Ectodermal cell (in vitro differentiated cells): ENCODE results near the gene LTBP1.

Experiments
- H3K27ac ChIP-seq: 2 replicates; pipeline ENCODE4 v1.7.0; 2013; ENCODE audit warnings: mild to moderate bottlenecking, low read depth, low read length; ENCODE audit not compliant: insufficient read depth, poor library complexity, severe bottlenecking
- H3K27me3 ChIP-seq: 2 replicates; pipeline ENCODE4 v1.7.0; 2013; ENCODE audit warnings: mild to moderate bottlenecking, low read length; ENCODE audit not compliant: insufficient read depth, control insufficient read depth, poor library complexity, severe bottlenecking
- H3K36me3 ChIP-seq: one replicate; pipeline ENCODE4 v1.7.0; 2013; ENCODE audit warnings: low read length; ENCODE audit not compliant: control insufficient read depth, insufficient read depth
- H3K4me1 ChIP-seq: one replicate; pipeline ENCODE4 v1.7.0; 2013; ENCODE audit warnings: low read length; ENCODE audit not compliant: control insufficient read depth, insufficient read depth
- H3K4me3 ChIP-seq: 2 replicates; pipeline ENCODE4 v1.7.0; 2013; ENCODE audit warnings: low read depth, low read length, control low read depth; ENCODE audit not compliant: insufficient read depth
- H3K9me3 ChIP-seq: 2 replicates; pipeline ENCODE4 v1.7.0; 2013; ENCODE audit warnings: mild to moderate bottlenecking, low read length, moderate library complexity; ENCODE audit not compliant: control insufficient read depth
- WGBS, 2 experiments: methylation state at CpG; one replicate each; pipeline ENCODE4 v1.1.7; 2013; ENCODE audit warnings: missing lambda C conversion rate in 2 of 2; 5-methylcytosine and 5-hydroxymethylcytosine counted together

LTBP1 gene

DNA sequence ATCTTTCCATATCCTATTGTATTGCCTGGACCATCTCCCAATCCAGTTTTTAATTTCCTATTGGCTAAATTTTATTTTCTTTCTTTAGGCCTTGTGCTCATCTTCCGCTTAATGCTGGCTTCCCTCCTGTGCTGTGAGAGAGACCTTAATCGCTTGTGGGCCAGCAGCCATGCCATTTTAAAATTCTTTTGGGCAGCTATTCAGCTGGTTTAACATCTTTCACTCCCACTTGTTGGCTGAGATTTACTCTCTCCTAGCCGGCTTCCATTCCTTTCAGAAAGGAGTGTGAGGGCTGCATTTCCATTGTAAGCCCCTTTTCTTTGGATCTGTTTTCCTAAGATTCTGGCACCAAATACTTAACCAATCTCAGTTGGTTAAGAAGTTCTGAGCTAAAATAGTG is 388.8 kb downstream of the LTBP1 start:
- no peaks in the 10 kb centered on the region for H3K4me1 ChIP-seq
- H3K4me3 ChIP-seq = no peak overlapping the region
- H3K27me3 ChIP-seq = no peaks in the 10 kb centered on the region
- H3K27ac ChIP-seq = no peak overlapping the region
- H3K9me3 ChIP-seq = no peaks in the 10 kb centered on the region
- H3K36me3 ChIP-seq = no peaks in the 10 kb centered on the region
- WGBS, 2 experiments = 92% methylated on average over 3 of the region's 3 CpGs

DNA sequence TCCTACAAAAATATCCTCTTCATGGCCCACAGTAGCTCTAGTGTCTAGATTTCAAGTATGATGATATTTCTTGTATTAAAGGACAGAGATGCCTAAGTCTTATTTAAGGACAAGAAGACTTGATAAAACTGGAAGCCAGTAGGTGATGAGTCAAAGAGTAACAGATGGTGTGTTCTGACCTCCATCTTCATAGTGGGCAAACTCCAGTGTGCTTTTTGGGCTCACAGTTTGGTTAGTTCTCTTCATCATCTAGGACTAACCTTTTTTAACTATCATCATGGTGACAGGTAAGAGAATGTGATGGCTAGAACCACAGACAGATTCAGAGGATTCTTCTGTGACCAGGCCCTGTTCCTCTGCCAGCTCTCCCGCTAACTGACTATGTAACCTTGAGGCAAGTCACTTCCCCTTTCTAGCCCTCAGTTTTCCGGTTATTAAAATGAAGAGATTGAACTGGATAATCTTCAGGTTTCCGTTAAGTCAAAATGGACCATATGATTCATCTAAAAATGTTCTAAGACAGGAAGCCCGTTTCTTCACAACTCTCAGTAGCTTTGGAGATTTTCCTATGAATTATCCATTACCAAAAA is 389.4 kb downstream of the LTBP1 start:
- no peaks in the 10 kb centered on the region for H3K9me3 ChIP-seq
- H3K27me3 ChIP-seq = no peaks in the 10 kb centered on the region
- no peaks in the 10 kb centered on the region for H3K36me3 ChIP-seq
- no peaks in the 10 kb centered on the region for H3K4me1 ChIP-seq
- 92 to 94% methylated on average over 4 of the region's 4 CpGs for WGBS, 2 experiments
- H3K4me3 ChIP-seq = no peak overlapping the region
- H3K27ac ChIP-seq = no peak overlapping the region

DNA sequence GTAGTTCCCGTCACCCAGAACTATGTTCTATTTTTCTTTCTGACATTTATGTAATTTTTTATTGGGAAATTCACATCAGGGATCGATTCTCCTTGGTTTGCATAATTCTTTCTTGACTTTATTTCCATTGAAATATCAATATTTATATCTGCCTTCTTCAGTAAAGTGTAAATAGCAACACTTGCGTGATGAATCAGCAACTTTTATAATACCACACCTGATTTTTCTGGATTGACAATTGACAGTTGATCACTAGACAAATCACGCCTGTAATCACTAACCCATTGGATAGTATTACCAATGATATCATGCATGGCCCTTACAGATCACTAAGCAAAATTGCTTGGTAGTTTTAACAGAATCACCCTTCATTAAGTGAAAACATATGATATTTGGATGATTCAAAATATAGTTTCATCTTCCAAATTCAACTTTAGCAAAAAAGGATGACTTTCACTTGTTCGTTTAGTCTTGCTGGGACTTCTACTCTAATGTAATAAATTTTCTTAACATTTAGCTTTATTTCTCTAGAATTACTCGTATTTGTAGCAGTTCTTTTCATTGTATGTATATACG is 390.7 kb downstream of the LTBP1 start:
- no peak overlapping the region for H3K27ac ChIP-seq
- H3K4me3 ChIP-seq = no peak overlapping the region
- H3K4me1 ChIP-seq = no peaks in the 10 kb centered on the region
- WGBS, 2 experiments = 97 to 98% methylated on average over 3 to 5 of the region's 7 CpGs
- H3K27me3 ChIP-seq = no peaks in the 10 kb centered on the region
- H3K9me3 ChIP-seq = no peaks in the 10 kb centered on the region
- no peaks in the 10 kb centered on the region for H3K36me3 ChIP-seq

DNA sequence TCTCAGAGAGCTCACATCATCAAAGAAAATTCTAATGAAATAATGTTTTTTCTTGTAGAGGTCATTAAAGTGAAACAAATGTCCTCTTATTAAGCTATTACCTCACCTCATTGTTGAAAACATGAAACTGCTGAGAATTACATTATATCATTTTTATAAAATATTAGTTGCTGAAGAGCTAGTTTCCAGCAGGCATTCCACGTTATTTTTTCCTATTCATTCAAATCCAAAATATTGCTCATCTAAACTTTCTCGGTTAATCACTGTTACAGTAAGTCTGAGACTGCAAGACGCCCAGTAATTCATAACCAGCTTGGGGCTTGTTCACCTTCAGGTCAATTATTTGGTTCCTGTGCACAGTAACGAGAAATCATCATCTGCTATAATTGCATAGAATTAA is 391.2 kb downstream of the LTBP1 start:
- 93 to 97% methylated on average over 3 to 4 of the region's 4 CpGs for WGBS, 2 experiments
- H3K36me3 ChIP-seq = no peaks in the 10 kb centered on the region
- no peaks in the 10 kb centered on the region for H3K9me3 ChIP-seq
- no peaks in the 10 kb centered on the region for H3K4me1 ChIP-seq
- H3K4me3 ChIP-seq = no peak overlapping the region
- H3K27me3 ChIP-seq = no peaks in the 10 kb centered on the region
- no peak overlapping the region for H3K27ac ChIP-seq

DNA sequence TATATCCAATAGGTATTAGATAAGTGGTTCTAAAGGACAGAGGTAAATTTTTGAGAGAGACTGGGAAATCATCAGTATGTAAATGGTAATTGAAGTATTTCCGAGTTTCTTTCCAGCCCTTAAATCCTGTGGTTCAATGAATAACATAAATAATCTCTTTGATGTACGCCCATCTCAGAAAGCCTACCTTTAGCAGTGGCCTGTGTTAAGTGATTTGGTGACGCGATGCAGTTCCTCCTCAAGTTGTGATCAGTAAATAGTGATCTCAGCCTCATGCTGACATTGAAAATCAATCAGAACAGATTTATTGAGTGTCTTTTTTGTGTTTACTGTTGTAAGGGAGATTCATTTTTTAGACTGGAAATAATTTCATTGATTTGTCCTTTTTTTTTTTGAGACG is 392.5 kb downstream of the LTBP1 start:
- Histone ChIP-seq H3K27me3 (no peaks in the 10 kb centered on the region), H3K9me3 (no peaks in the 10 kb centered on the region), H3K4me3 (no peak overlapping the region), H3K4me1 (no peaks in the 10 kb centered on the region), H3K36me3 (no peaks in the 10 kb centered on the region), H3K27ac (no peak overlapping the region)
- 91 to 98% methylated on average over 5 of the region's 5 CpGs for WGBS, 2 experiments

DNA sequence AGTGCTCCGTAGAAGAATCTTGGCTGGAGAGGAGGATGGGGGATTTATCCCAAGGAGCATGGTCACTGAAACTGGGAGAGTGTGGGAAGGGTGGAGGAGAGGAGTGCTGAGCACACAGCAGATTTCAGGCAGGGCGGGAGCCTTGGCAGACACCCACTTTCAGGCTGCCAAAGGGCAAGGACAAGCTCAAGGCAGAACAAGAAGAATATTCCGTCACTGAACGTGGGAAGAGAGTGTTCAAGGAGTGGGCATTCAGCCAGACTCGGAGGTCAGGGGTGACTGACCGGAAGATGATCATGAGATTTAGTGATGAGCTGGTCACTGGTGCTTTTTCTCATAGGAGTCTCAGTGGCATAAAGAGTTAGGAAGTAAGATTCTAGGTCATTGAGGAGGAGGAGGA is 393.5 kb downstream of the LTBP1 start:
- Histone ChIP-seq H3K27ac (no peak overlapping the region), H3K36me3 (no peaks in the 10 kb centered on the region), H3K27me3 (no peaks in the 10 kb centered on the region), H3K9me3 (no peaks in the 10 kb centered on the region), H3K4me3 (no peak overlapping the region), H3K4me1 (no peaks in the 10 kb centered on the region)
- 89 to 90% methylated on average over 6 of the region's 6 CpGs for WGBS, 2 experiments

DNA sequence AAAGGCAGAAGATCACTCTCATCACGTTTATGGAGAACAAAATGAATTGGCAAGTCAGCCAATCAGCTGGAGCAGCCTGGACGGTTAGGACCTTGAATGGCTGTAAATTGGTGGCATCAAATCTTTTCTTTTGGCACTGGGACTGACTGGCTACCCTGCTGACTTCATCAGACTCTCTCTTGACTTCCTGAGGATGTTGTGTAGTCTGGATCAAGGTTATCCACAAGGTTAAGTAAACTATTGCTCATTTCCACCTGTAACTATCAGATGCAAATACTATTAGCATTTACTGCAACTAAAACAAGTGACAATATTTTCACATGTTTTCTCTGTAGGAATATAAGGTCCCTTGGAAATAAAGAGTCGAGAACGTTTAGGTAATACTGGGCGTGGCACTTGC is 395.4 kb downstream of the LTBP1 start:
- Histone ChIP-seq H3K4me3 (no peak overlapping the region), H3K36me3 (no peaks in the 10 kb centered on the region), H3K9me3 (no peaks in the 10 kb centered on the region), H3K27ac (no peak overlapping the region), H3K27me3 (no peaks in the 10 kb centered on the region), H3K4me1 (no peaks in the 10 kb centered on the region)
- 87 to 90% methylated on average over 5 of the region's 5 CpGs for WGBS, 2 experiments

DNA sequence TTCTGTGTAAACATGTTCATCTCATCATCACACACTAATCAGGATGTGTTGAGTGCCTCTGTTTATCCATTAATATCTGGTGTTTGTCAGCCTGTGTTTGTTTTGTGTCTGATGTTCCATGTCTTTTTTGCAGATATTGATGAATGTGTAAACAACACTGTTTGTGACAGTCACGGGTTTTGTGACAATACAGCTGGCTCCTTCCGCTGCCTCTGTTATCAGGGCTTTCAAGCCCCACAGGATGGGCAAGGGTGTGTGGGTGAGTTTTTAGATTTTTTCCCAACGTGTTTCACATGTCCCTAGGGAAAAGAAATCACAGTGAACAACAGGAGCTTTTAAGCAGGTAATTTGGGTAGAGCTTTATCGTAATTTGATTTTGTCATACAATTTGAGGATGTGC is 396.0 kb downstream of the LTBP1 start:
- H3K27me3 ChIP-seq = no peaks in the 10 kb centered on the region
- H3K4me1 ChIP-seq = no peaks in the 10 kb centered on the region
- WGBS, 2 experiments = 74 to 76% methylated on average over 4 of the region's 4 CpGs
- H3K27ac ChIP-seq = no peak overlapping the region
- no peak overlapping the region for H3K4me3 ChIP-seq
- no peaks in the 10 kb centered on the region for H3K9me3 ChIP-seq
- H3K36me3 ChIP-seq = no peaks in the 10 kb centered on the region

DNA sequence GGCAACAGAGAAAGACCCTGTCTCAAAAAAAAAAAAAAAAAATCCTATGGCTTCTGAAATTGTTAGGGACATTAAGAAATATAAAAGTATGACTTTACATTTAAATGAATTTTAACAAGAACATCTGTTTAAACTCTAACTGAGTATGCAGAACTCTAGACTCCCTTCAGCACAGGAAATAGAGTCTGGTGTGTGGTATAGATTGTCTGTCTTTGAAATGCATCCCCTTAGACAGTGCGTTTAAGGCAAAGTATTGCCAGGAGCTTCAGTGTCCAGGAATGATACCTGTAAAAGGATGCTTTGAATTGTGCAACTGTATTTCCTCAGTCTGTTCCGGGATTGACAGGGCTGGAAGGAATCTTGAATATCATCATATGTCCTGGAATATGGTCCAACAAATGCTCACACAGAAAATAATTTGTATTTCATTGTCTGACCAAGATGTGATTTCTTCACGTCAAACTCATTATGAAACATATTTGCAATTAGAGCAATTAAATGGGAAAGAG is 396.7 kb downstream of the LTBP1 start:
- WGBS, 2 experiments = 86 to 96% methylated on average over 2 to 3 of the region's 3 CpGs
- no peaks in the 10 kb centered on the region for H3K27me3 ChIP-seq

DNA sequence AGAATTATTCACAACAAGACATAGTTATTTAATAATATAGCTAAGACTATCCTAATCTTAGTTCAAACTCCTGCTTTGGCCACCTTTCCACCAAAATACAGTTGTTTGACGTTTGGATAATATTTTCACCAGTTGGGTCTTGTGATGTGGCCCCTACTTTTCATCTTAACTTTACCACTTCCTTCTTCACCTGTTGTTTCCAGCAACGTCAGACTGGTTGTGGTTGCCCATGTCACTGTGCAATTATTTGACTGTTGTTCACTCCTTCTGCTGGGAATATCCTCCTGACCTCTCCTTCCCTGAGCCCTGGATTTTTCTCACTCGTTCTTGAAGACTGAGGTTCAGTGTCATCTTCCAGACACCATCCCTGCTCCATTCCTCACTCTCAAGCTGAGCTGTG is 397.5 kb downstream of the LTBP1 start:
- no peaks in the 10 kb centered on the region for H3K4me1 ChIP-seq
- H3K27me3 ChIP-seq = no peaks in the 10 kb centered on the region
- H3K9me3 ChIP-seq = no peaks in the 10 kb centered on the region
- no peak overlapping the region for H3K4me3 ChIP-seq
- no peaks in the 10 kb centered on the region for H3K36me3 ChIP-seq
- WGBS, 2 experiments = 91 to 93% methylated on average over 3 of the region's 3 CpGs
- H3K27ac ChIP-seq = no peak overlapping the region

More for the DNA sequence above, 396.7 kb downstream of the LTBP1 start:
- Histone ChIP-seq H3K36me3 (no peaks in the 10 kb centered on the region), H3K9me3 (no peaks in the 10 kb centered on the region), H3K27ac (no peak overlapping the region), H3K4me1 (no peaks in the 10 kb centered on the region), H3K4me3 (no peak overlapping the region)
